Measurements from ENCODE around the gene FRMD4A.
A peak's percentile ranks its signal among the peaks of the same experiment; 100 is the strongest.

The FRMD4A gene

DNA sequence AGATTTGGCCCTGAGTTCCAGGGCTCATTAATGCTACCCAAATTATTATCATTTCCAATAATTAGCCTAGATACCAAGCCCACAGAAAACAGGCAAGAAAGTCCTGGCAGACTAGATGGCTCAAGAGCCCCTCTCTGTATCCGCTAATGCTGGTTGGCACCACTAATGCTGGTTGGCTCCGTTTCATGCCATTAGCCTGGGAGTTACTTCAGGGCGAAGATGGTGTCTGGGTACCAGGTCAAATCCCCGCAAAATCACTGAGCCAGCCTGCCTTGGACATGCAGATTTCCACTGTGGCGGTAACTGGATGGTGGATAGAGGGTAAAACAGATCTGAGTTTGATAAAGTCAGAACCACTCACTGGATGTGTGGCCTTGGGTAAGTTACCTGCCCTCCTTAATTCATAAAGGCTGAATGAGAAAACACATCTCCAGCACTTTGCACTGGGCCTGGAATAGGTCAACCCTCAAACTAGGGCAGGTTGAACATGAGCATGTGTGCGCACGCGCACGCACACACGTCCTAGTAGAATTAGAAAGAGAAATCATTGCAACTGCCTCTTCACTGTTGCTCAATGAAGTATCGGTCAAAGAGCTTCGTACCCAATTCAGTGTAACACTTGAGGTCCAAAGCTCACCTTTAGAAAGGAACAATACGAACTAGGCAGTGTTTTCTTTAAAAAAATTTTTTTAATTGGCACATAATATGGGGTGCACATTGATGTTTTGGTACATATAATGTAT, 652.5 kb downstream of the FRMD4A start:
- no peak for DNase-seq (ENCODE audit: low read depth, low spot score)

DNA sequence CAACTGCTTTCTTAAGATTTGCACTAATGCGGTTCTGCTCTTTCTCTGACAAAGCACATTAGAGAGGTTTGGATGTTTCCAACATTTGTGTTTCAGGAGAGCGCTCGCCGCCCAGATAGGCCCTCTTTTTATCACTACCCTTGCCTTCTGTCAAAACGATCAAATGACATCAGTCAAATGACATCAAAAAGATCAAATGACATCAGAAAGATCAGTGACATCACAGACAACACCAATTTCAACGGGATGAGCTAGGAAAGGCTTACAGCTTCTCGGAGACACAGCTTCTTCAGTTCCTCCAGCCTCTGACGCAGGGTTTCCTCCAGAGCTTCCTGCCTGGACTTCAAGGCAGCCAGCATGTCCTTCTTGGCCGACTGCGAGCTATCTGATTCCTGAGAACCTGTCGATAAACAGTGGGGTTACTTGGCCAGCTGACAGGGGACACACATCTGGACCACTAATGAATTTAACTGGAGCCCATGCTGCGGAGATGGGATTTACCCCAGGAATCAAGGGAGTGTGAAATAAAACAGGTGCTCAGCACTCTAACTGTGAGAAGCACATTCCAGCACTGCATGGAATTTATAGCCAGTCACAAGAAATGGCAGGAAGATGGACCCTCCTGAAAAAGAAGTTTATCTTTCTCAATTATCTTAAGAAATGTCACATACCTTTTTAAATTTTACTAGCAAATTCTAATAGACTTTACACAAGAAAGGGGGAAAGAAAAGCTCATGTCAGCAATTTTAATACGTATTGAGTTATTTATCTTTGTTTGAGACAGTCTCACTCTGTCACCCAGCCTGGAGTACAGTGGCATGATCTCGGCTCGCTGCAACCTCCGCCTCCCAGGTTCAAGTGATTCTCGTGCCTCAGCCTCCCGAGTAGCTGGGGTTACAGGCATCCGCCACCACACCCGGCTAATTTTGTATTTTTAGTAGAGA, 655.8 kb downstream of the FRMD4A start:
- DNase-seq (ENCODE audit: low read depth, low spot score) = no peak

DNA sequence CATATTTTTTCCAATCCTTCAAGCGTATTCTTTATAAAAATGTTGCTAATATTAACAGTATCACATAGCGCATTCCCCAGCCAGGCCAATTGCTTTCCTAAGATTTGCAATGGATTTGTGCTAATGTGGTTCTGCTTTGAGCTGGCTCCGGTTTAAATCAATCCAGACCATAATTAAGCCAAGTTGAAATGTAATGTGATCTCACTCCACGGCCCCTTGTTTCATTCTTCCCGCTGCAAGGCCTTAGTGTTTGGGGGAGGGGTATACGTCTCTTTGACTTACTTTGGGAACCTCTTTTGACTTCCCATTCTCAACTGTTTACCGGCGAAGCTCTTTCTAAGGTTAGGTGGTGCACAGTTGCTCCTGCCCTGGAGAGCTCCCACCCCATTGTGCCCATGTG, 657.6 kb downstream of the FRMD4A start:
- DNase-seq (ENCODE audit: low read depth, low spot score) = no peak

DNA sequence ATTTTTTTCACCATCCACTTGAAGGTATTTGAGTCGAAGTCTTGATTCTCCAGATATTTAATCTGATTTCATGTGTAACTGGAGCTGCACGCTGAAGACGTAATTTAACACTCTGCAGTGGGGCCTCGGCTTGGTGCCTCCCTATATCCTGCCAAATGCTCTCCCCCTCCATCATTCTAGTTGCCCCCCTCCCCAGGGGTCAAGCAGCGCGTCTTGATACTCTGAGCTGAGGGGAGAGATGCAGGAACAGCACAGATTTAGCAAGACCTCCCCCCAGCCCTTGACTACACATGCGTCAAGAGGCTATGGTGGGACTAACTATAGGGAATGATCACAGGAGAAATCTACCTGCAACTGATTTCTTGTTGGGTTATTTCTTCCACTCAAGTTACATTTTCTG, 658.2 kb downstream of the FRMD4A start:
- DNase-seq (ENCODE audit: low read depth, low spot score) = no peak

DNA sequence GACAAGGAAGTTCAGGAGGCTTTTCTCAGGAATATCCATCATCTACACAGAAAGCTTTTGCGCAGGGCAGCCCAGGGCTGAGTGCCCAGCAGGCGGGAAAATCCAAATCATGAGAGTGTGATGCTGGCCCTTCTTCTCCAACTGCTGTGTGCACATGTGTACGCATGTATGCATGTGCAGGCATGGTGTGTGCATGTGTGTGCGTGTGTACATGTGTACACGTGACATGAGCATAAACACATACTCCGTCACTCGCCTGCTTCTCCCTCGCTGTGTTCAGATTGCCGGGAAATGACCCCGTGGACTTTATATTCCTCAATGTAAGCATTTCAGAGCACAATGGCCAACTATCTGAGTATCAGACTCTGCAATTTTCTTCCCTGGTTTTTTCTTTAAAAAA, 658.8 kb downstream of the FRMD4A start:
- DNase-seq (ENCODE audit: low read depth, low spot score) = no peak

DNA sequence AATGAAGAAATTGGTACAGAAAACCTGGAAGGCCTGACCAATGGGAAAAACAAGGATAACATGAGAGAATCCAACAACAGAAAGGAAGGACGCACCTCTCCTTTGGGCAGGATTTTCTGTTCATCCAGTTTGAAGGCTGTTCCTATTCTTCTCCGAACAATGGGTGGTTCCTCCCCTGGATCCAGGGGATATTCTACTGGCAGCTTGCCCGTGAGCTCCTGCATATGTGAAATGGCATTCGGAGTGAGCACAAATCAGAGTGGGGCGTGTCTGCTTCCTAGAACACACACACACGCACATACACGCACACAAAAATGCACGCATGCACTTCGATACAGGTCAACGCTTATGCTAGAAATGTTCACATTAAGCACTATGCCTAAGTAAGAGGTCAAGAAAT, 660.4 kb downstream of the FRMD4A start:
- no peak for DNase-seq (ENCODE audit: low read depth, low spot score)

DNA sequence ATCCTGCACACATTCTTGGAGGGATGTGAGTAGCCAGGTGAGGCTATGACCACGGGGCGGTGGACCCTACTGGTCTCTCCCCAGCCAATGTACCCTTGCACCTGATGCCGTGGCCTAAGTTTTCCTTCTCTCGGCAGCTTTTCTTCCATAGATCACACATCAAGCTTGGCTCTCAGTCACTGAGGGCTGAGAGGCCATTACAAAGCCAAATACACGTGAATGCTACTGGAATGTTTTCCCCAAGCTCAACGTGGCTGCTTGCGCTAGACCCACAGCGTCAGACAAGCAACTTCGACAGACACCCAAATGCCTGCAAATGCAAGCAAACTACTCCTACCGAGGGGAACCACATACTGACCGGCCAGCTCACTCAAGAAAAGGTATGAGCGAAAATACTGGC, 660.8 kb downstream of the FRMD4A start:
- DNase-seq (ENCODE audit: low read depth, low spot score) = no peak

DNA sequence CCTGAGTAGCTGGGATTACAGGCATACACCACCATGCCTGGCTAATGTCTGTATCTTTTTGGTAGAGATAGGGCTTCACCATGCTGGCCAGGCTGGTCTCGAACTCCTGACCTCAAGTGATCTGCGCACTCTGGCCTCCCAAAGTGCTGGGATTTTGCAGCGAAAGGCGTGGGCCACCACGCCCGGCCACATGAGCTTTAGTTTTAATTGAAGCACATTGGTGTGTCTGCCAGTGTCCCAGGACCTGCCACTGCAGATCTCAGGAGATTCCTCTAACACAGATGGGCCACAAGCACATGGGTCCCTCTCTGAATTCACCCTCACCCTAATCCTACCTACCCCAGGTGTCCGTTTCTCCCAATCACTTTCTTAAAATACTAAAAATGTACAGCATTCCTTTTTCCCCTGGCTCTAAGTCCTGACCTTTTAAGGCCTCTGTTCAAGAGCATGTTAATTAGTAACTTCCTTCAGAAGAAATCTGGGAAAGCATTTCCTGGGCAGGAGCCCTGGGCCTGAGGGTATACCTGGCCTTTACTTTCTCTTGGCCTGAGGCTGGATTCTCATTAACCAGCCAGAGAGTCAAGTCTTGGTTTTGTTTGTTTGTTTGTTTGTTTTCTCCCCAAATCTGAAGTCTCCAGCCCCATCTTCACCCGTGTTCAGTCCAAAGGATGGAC, 661.4 kb downstream of the FRMD4A start:
- DNase-seq (ENCODE audit: low read depth, low spot score) = no peak

DNA sequence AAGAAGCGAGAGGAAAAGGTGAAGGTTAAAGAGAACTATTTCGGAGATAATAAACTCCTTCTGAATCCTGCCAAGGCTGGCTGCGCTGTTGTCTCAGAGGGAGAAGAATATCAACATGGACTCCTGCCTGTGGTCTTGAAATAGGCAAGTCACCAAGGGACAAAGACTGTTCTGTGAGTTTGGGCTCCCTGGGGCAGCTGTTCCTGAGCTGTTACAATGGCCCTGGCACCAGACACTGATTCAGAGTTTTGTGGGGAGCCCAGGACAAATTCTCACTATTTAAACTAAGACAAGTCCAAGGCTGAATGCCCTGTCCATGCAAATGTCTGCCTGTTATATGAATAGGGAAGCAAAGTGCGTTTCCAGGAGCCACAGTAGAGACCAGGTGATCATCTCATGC, 662.6 kb downstream of the FRMD4A start:
- no peak for DNase-seq (ENCODE audit: low read depth, low spot score)

DNA sequence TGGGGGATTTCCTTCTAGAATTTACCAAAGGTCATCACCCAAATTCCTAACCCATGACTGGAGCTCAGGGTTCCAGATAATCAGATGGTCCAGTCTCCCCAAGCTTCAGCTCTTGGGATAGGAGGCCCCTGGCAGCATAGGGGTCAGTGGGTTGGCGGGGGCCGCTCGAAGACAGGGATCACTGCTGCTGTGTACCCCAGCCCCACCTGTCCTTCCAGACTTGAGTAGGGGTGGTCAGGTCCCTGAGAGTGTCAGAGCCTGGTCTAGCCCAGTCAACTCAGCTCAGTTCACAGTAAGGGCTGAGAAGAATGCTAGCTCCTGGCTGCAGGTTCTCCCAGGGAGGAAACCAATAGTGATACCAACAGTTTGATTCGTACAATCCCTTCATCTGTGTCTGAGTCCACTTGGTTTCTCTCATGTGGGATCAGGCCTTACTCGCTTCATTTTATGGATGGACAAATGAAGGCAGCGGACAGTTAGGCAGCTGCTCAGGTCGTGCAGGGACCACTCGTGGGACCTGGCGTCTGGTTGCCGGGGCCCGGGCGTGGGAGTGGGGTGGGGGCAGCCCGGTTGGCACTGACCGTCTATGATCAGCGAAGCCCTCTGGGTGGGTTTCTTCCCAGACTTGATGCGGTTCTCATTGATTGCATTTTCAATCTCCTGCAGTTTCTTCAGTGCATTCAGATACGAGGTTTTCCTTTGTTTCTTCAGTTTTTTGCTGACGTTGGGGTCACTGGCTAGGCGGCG, 665.0 kb downstream of the FRMD4A start:
- DNase-seq (ENCODE audit: low read depth, low spot score) = no peak

DNA sequence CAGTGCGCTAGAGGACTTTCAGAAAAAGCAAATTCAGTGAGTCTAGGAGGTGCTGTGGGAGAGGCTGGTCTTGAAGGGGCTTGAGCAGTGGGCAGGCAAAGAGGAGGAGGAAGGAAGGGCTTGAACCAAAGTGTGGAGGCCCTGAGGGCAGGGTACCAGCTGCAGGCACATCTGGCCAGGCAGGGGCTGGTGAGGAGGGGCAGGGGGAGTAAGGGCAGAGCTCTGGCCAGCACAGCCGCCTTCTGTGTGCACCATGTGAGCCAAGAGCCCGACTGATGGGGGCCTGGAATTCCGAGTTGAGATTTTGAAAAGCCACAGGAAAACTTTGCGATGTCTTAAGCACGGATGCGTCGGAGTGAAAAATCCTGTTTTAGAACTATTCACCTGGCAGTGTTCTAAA, 669.5 kb downstream of the FRMD4A start:
- no peak for DNase-seq (ENCODE audit: low read depth, low spot score)

DNA sequence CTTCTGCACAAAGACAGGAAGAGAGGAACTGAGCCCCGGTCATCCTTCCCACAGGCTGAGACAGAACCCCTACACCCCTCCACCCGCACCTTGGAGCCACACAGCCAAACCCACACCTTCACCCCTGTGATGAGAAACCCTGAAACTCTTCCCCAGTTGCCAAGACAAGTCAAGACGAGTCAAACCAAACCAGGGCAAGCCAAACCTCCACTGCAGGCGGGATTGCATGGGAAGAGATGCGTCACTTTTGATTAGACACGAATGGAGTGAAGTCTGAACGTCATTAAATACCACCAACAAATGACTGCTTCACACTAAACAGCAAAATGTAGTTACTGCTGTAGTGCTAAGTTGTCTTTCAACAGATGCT, 670.2 kb downstream of the FRMD4A start:
- DNase-seq (ENCODE audit: low read depth, low spot score) = no peak

DNA sequence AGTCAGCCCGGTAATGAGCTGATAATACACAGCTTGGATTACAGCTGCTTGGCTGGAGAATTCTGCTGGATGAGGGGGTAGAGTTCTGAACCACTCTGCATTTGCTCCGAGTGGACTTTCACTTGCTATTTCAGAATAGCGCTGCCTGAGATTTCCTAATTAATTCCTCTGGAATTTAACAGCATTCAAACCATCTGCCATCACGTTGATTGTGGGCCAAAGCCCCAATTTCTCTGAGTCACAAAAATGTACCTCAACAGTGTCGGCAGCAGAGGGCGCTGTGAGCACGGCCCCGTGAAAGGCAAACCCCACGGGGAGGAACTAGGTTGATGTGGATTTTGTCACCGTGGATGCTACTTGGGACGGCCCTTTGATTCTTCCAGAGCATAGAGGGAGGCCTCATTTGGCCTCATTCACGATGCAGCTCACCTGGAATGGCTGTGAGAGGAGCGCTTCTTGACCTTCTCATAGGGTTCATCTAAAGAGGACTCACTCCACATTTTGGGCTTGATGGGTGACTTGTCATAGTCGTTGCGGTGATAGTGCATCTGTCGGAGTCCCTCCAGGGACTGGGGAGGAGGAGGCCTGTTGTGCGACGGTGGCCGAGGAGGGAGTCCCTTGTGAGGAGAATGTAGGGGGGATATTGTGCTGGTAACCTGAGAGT, 670.7 kb downstream of the FRMD4A start:
- peak; percentile 24 for DNase-seq (ENCODE audit: low read depth, low spot score)

DNA sequence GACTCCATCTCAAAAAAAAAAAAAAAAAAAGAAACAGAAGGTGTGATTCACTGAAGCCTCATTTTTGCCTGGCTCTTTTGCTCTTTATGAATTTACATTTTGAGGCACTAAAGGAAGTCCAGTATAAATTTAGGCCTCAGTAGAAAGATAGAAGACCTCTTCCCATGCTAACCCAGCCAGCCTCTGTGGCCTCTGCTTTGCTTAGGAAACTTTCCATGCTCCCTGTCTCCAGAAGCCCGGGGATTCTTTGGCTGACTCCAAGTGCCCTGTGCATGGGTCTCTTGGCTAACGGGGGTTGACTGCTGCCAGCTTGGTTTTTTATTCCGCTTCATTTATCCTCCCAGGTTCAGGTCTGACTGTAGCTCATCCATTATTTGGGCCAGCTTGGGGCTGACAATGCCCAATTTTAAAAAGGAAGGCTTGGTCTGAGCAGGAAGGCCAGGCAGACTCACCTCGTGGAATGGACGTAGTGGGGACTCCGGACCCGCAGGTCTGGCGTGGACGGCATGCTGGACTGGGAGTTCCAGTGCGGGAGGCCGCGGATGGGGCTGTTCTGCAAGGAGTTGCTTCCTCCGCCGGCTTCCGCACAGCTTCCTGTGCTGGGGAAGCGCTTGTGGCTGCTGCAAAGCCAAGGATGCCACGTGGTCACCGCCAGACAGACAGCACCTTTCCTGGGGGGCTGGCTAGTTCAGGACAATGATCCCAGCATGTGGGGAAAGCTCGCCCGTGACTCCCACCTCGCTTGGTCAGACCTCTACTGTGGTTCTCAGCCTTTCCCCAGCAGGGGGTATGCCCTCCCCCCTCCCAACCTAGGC, 671.6 kb downstream of the FRMD4A start:
- DNase-seq (ENCODE audit: low read depth, low spot score) = no peak

DNA sequence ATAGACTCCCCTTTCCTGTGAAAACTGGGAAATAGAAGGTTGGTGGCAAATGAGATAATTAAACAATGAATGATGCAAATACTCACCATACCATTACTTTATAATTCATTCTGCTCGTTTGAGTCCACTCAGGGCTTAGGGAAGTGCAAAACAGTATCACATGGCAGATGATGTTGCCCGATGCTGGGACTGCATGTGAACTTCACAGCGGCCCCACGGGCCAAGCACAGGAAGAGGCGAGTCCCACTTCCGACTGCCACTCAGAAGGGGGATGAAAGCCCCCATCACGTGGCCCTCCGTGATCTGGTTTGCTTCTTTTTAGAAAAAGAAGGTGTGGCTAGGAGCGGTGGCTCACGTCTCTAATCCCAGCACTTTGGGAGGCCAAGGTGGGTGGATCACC, 672.5 kb downstream of the FRMD4A start:
- DNase-seq (ENCODE audit: low read depth, low spot score) = no peak

DNA sequence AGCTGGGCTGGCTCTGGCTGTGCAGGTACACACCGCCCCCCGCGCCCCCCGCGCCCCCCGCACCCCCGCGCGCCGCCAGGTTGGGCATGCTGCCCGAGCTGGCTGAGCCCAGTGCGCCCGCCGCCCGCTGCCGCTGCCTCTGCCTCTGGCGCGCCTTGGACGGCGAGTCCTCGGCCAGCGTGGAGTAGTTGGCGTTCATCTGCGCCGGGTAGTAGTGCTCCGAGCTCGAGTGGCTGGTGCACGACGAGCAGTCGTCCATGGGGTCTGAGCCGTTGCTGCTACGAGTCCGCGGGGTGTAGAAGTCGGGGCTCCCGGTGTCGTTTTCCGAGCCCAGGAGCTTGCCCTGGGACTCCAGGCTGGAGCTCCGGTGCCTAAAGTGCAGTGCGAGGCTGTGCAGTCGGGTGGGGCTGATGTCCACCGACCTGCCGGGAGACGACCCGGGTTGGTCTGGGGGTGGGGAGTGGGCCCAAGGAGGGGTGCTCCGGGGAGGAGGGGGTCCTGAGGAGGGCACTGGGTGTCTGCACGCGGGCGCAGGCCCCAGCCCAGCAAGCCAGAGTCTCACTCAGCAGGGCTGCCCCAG, 673.5 kb downstream of the FRMD4A start:
- DNase-seq (ENCODE audit: low read depth, low spot score) = no peak

DNA sequence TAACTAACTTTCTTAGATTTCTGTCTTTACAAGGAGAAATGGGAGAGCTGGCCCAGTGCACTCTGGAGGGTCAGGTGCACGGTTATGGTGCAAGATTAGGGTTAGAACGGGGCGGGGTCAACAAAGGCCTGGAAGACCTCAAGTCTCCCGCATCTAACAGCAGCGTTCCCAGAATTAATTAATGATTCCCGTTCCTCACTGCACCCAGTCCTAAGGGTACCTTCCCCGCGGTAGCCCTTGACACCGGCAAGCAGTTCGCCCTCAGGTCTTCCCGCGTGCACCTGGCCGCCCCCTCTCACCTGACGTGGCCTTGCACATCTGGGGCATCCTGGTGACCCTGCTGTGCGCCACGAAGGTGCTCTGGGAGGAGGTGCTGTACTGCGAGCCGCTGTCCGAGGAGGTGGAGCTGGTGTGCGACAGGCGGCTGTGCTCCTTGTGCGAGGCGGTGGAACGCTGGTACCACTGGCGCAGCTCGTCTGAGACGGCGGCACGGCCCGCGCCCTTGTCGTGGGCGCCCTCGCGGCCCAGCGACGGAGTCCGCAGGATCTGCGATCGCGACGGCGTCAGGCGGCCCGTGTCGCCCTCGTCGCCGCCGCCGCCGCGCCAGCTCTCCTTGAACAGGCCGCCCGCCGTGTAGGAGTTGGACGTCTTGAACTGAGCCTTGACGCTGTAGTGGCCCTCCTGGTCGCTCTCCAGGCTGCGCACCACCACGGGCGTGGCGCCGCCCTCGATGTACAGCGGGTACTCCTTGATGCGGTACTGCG, 674.2 kb downstream of the FRMD4A start:
- DNase-seq (ENCODE audit: low read depth, low spot score) = no peak

DNA sequence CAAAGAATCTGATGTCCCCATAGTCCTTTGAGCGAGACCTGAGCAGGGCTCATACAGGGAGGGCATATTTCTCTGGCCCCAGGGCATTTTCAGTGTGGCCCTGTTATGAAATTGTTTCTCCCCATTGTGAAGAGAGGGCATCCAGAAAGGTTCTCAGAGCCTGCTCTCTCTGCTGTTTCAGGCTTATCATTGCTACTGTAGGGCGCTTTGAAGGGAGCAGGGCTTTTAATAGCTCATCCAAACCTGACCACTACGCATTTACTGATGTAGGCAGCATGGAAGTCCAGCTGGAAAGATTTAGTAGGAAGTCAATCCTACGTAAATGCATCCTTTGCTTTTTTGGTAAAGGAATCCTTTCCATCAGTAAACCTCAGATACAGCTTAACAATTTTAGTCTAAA, 675.9 kb downstream of the FRMD4A start:
- DNase-seq (ENCODE audit: low read depth, low spot score) = no peak

DNA sequence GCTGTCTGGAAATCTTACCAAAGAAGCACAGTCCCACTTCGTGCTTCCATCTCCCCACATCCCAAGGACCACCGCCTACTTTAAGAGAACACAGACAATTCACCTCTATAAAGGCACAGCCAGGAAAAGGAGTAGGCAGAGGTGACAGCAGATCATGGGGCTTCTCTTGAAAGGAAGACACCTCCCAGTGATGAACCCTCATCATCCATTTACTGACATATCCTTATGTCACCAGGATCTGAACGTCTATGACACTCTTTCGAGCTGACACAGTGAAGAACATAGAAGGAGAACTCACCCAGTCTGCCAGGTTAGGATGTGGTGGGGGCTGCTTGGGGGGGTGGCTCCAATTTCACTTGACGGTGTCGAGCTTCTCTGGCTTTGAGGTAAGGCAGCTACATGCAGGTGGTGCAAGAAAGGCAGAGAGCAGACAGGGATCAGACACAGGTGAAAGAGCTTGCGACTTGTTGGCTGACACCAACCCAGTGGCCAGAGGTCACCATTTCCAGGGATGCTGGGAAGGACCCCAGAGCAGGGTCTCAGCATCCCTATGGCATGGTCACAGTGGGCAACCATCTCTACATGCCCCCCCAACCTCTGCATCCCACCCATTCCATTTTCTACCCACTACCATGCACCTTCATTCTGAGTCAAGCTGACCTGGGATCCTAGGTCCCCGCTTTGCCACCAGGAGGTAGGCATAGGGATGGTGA, 676.5 kb downstream of the FRMD4A start:
- DNase-seq (ENCODE audit: low read depth, low spot score) = no peak

Data from activated naive CD8-positive, alpha-beta T cell treated with anti-CD3 and anti-CD28 coated beads, Interleukin-2, amount 50 U/mL, for 16 hours (primary cell).